ENCODE measurements around the gene TTI1. TPM values are rescaled to one million over a fixed set of nuclear protein-coding genes. Genes with fewer than 3 reads are reported as not detected.

The TTI1 gene
- total RNA-seq (10 to 100 TPM; 11.9 to 24.0 (median 14.8) TPM), polyA plus RNA-seq (10 to 100 TPM; 11.4 to 29.7 (median 19.5) TPM)
- long read RNA-seq, donor 1, transcript TTI1-201 (8 exons, 3,825 nt): major isoform, 5 of 9 reads
- long read RNA-seq, donor 1, partial matches to known transcripts: 1 of 9 reads
- long read RNA-seq, donor 1, other reads (novel, unspliced or antisense): 1 of 9 reads
- long read RNA-seq, donor 2, transcript TTI1-201 (8 exons, 3,825 nt): major isoform, 9 of 23 reads
- long read RNA-seq, donor 2, partial matches to known transcripts: 5 of 23 reads
- long read RNA-seq, donor 2, other reads (novel, unspliced or antisense): 7 of 23 reads

DNA sequence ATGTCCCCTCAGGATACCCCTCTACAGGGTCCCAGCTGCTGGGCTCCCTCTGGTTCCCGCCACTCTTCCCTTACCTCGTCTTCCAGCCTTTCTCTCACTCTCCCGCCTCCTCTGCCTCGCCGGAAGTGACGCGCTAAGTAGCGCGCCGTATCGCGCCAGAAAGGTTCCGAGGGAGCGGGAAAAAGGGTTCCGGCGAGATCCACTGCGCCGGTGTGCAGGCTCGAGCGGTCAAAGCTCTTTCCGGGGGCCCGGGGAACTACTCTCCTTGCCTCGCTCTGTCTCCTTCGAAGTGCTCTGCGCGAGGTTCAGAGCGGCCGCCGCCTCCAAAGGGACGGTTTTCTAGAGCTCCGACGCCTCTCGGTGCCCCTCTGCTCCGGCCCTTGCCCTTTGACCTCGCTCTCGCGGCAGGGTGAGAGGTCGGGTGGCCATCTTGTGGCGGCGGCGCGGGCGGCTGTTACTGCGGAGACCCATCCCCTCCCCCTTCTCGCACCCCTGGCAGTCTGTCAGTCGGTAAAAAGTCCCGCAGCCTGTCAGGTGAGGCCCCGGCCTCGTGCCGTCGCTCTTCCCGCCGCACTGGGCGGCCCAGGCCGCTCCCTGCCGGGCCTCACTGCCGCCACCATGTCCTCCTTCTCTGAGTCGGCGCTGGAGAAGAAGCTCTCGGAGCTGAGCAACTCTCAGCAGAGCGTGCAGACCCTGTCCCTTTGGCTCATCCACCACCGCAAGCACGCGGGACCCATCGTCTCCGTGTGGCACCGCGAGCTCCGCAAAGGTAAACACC is at the start of gene TTI1, which contains the start of gene RPRD1B:
Gene TTI1, minus strand, starts transcription at position 127 of the 778 bp plus-strand sequence. CDS start 19,640 bp downstream, outside the sequence.
Gene RPRD1B, plus strand, starts transcription at position 417 of the 778 bp plus-strand sequence. Its CDS starts 202 bp downstream, at position 619.
- peaks cover 60% of the 10 kb centered on the region for H3K4me1 ChIP-seq
- peak; percentile 90 to 95 for DNase-seq
- no peaks in the 10 kb centered on the region for H3K9me3 ChIP-seq
- TF ChIP-seq, protein P1, sequence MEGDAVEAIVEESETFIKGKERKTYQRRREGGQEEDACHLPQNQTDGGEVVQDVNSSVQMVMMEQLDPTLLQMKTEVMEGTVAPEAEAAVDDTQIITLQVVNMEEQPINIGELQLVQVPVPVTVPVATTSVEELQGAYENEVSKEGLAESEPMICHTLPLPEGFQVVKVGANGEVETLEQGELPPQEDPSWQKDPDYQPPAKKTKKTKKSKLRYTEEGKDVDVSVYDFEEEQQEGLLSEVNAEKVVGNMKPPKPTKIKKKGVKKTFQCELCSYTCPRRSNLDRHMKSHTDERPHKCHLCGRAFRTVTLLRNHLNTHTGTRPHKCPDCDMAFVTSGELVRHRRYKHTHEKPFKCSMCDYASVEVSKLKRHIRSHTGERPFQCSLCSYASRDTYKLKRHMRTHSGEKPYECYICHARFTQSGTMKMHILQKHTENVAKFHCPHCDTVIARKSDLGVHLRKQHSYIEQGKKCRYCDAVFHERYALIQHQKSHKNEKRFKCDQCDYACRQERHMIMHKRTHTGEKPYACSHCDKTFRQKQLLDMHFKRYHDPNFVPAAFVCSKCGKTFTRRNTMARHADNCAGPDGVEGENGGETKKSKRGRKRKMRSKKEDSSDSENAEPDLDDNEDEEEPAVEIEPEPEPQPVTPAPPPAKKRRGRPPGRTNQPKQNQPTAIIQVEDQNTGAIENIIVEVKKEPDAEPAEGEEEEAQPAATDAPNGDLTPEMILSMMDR (IDR thresholded peaks at IDR 0.05): no peak
- no peaks in the 10 kb centered on the region for H3K27me3 ChIP-seq (ENCODE audit: insufficient read depth in 3 of 3, low read length in 2 of 3)
- peak within 1 kb of the TSS; percentile 85 for H3K4me3 ChIP-seq
- H3K36me3 ChIP-seq (ENCODE audit: insufficient read depth in 1 of 2, low read depth in 1 of 2): peaks cover 3 to 24% of the 10 kb centered on the region in 2 donors
- peak; percentile 95 to 96 (median 95) for ATAC-seq
- intact Hi-C loops (cut with DNase I): no loop called here
- 0% methylated on average over 67 to 69 of the region's 69 CpGs for WGBS, 3 donors
- peak within 1 kb of the TSS; percentile 98 for H3K27ac ChIP-seq

- H3K27ac ChIP-seq: no peak overlapping the region
- H3K4me1 ChIP-seq: peaks cover 21% of the 10 kb centered on the region
- H3K36me3 ChIP-seq (ENCODE audit: insufficient read depth in 1 of 2, low read depth in 1 of 2): peaks cover 0 to 38% of the 10 kb centered on the region in 2 donors
- ATAC-seq: no peak
- DNase-seq: no peak
- H3K9me3 ChIP-seq: no peaks in the 10 kb centered on the region
- intact Hi-C loops (cut with DNase I): no loop called here
- H3K4me3 ChIP-seq: no peak overlapping the region
- H3K27me3 ChIP-seq (ENCODE audit: insufficient read depth in 3 of 3, low read length in 2 of 3): no peaks in the 10 kb centered on the region
- TF ChIP-seq, protein P1 (IDR thresholded peaks at IDR 0.05): no peak
Measured at GRCh38 chr20:38082894-38083293, 49.6 kb upstream of the TTI1 start.

DNA sequence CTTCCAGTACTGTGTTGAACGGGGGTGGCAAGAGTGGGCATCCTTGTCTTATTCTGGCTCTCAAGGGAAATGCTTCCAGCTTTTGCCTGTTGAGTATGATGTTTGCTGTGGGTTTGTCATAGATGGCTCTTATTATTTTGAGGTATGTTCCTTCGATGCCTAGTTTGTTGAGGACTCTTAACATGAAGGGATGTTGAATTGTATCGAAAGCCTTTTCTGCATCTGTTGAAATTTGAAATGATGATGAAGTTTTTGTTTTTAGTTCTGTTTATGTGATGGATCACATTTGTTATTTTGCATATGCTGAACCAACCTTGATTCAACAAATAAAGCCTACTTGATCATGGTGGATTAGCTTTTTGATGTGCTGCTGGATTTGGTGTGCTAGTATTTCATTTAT is 48.3 kb upstream of the TTI1 start:
- no peak overlapping the region for H3K4me3 ChIP-seq
- no peaks in the 10 kb centered on the region for H3K9me3 ChIP-seq
- no peak overlapping the region for H3K27ac ChIP-seq
- ATAC-seq (no peak), DNase-seq (no peak)
- peaks cover 21% of the 10 kb centered on the region for H3K4me1 ChIP-seq
- WGBS, 3 donors: 57 to 58% (median 58%) methylated on average over 3 of the region's 3 CpGs
- TF ChIP-seq, protein P1 (IDR thresholded peaks at IDR 0.05): no peak
- peaks cover 0 to 34% of the 10 kb centered on the region in 2 donors for H3K36me3 ChIP-seq (ENCODE audit: insufficient read depth in 1 of 2, low read depth in 1 of 2)
- intact Hi-C loops (cut with DNase I): no loop called here
- no peaks in the 10 kb centered on the region for H3K27me3 ChIP-seq (ENCODE audit: insufficient read depth in 3 of 3, low read length in 2 of 3)

GRCh38 chr20:38079353-38079752 is 46.1 kb upstream of the TTI1 start:
- H3K9me3 ChIP-seq: no peaks in the 10 kb centered on the region
- TF ChIP-seq, protein P1 (IDR thresholded peaks at IDR 0.05): no peak
- WGBS, 3 donors: 94 to 98% (median 98%) methylated on average over 3 of the region's 3 CpGs
- no peak overlapping the region for H3K4me3 ChIP-seq
- intact Hi-C loops (cut with DNase I): no loop called here
- H3K36me3 ChIP-seq (ENCODE audit: insufficient read depth in 1 of 2, low read depth in 1 of 2): peaks cover 0 to 21% of the 10 kb centered on the region in 2 donors
- ATAC-seq: no peak
- no peak for DNase-seq
- no peak overlapping the region for H3K27ac ChIP-seq
- H3K4me1 ChIP-seq: peaks cover 41% of the 10 kb centered on the region
- H3K27me3 ChIP-seq (ENCODE audit: insufficient read depth in 3 of 3, low read length in 2 of 3): no peaks in the 10 kb centered on the region
